Central memory CD8-positive, alpha-beta T cell (primary cell): ENCODE data around the gene PCGF3.
"Not testable (repeated sequence)": the region's sequence is repeated elsewhere in the genome, so short reads cannot be mapped to it uniquely, and the experiment has no call there.

Experiments used
- ATAC-seq: fragments of 150-1000 bp; cut with Tn5 transposase; replicated peaks from 2 replicates; pipeline ENCODE4 v1.10.0; 2022; ENCODE audit warnings: mild to moderate bottlenecking, moderate FRiP score, moderate number of reproducible peaks; ENCODE audit not compliant: poor library complexity, severe bottlenecking; ENCODE audit errors: extremely low read depth
- DNase-seq, 2 donors: peaks; one replicate each; pipeline ENCODE4 v3.0.0; 2021; ENCODE audit warnings: low spot score in 2 of 2
- H3K27ac Mint-ChIP-seq: one replicate; pipeline ENCODE4 v1.8.0; 2022; ENCODE audit warnings: low read depth, mild to moderate bottlenecking, moderate library complexity, mixed read lengths
- H3K27me3 Mint-ChIP-seq: one replicate; pipeline ENCODE4 v1.8.0; 2022; ENCODE audit warnings: mixed read lengths
- H3K36me3 Mint-ChIP-seq: one replicate; pipeline ENCODE4 v1.8.0; 2022; ENCODE audit warnings: mild to moderate bottlenecking, moderate library complexity, mixed read lengths; ENCODE audit not compliant: insufficient read depth
- H3K4me1 Mint-ChIP-seq: one replicate; pipeline ENCODE4 v1.8.0; 2022; ENCODE audit warnings: mixed read lengths
- H3K4me3 Mint-ChIP-seq: one replicate; pipeline ENCODE4 v1.8.0; 2022; ENCODE audit warnings: mild to moderate bottlenecking, moderate library complexity, mixed read lengths
- H3K9me3 Mint-ChIP-seq: one replicate; pipeline ENCODE4 v1.8.0; 2022; ENCODE audit warnings: mixed read lengths

PCGF3 gene

DNA sequence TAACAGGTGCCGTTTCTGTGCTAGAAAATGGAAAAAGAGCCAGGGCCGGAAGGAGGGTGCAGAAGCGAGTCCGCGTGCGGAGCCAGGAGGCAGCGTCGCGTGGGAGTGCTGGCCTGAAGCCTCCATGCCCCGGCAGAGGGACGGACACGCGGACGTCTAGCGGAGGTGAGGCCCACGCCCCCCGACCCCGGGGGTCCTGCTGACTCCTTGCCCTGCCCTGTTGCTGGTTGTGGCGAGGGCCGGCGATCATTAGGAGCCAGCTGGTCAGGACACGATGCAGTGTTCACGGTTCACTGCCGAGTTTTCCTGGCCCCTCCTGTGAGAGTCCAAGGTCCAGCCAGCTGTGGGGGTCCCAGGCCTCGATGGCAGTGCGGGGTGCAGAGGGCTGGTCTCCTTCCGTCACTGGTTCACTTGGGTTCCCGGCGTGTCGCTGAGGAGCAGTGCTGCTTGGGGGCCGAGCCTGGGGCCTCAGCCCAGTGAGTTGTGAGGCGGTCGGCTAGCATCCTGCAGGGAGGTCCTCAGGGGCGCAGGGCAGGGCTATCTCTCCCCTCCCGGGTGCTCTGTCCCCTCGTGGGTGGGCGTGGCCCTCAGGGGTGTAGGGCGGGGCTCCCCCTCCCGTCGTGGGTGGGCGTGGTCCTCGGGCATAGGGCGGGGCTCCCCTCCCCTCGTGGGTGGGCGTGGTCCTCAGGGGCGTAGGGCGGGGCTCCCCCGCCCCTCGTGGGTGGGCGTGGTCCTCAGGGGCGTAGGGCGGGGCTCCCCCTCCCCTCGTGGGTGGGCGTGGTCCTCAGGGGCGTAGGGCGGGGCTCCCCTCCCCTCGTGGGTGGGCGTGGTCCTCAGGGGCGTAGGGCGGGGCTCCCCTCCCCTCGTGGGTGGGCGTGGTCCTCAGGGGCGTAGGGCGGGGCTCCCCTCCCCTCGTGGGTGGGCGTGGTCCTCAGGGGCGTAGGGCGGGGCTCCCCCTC, 25.6 kb downstream of the PCGF3 start:
- H3K4me3 Mint-ChIP-seq, H3K27me3 Mint-ChIP-seq, H3K27ac Mint-ChIP-seq, H3K9me3 Mint-ChIP-seq, ATAC-seq, DNase-seq: not testable (repeated sequence)
- Mint-ChIP-seq H3K4me1 (peaks cover 13% of the 10 kb centered on the region), H3K36me3 (peaks cover 16% of the 10 kb centered on the region)

DNA sequence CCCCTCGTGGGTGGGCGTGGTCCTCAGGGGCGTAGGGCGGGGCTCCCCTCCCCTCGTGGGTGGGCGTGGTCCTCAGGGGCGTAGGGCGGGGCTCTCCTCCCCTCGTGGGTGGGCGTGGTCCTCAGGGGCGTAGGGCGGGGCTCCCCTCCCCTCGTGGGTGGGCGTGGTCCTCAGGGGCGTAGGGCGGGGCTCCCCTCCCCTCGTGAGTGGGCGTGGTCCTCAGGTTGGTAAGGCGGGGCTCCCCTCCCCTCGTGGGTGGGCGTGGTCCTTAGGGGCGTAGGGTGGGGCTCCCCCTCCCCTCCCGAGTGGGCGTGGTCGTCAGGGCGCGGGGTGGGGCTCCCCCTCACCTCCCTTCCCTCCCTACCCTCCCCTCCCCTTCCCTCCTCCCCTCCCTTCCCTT, 26.3 kb downstream of the PCGF3 start:
- not testable (repeated sequence) for ATAC-seq, H3K9me3 Mint-ChIP-seq, DNase-seq, H3K27me3 Mint-ChIP-seq, H3K27ac Mint-ChIP-seq, H3K4me3 Mint-ChIP-seq
- Mint-ChIP-seq H3K36me3 (peaks cover 15% of the 10 kb centered on the region), H3K4me1 (peaks cover 13% of the 10 kb centered on the region)

- no peak overlapping the region for H3K27ac Mint-ChIP-seq
- H3K4me3 Mint-ChIP-seq: no peak overlapping the region
- no peak for ATAC-seq
- no peaks in the 10 kb centered on the region for H3K27me3 Mint-ChIP-seq
- H3K4me1 Mint-ChIP-seq: peaks cover 12% of the 10 kb centered on the region
- no peak for DNase-seq
- peaks cover 15% of the 10 kb centered on the region for H3K36me3 Mint-ChIP-seq
- no peaks in the 10 kb centered on the region for H3K9me3 Mint-ChIP-seq
Observed at GRCh38 chr4:732486-732885, 26.9 kb downstream of the PCGF3 start.

DNA sequence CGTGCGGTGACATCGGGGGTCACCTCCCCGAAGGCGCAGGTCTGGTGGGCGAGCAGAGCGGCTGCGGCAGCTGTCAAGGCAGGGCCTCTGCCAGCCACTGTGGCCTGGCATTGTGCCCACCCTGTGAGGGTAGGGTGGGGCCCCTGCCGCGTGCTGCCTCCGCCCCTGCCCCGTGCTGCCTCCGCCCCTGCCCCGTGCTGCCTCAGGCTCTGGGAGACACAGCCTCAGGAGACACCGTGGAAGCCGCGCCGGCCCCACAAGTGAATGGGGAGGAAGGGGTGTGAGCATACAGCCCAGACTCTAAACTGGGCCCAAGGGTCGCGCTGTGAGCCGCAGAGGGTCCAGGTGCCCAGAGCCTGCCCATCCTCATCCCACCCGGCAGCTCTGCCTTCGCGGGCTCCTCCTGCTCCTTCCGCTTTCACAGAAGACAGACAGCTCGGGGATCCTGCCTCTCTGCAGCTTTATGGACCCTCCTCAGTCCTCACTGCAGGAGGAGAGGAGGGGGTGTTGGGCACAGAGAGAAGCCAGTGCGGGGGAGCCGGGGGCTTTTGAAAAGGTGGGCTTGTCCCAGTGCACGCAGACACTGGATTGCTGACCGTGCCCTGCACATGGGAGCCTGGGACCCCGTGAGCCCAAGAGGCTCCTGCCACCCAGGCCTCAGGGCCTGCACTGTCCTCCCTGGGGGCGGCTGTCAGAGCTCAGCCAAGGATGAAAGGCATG, 27.4 kb downstream of the PCGF3 start:
- Mint-ChIP-seq H3K27ac (no peak overlapping the region), H3K9me3 (no peaks in the 10 kb centered on the region), H3K4me3 (no peak overlapping the region), H3K27me3 (no peaks in the 10 kb centered on the region), H3K36me3 (peaks cover 15% of the 10 kb centered on the region), H3K4me1 (peaks cover 6% of the 10 kb centered on the region)
- no peak for ATAC-seq
- DNase-seq: no peak

DNA sequence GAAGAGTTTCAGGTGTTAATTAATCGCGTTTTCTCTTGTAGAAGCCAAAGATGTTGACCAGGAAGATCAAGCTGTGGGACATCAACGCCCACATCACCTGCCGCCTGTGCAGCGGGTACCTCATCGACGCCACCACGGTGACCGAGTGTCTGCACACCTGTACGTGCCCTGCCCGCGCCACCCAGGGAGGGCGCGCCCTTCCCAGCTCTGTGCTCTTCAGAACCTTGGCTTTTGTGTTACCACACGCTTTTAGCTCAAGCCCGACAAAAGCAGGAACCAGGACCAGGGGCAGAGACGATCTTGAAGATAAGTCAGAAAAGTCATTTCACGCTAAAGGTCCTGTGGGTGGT, 28.0 kb downstream of the PCGF3 start:
- H3K9me3 Mint-ChIP-seq: no peaks in the 10 kb centered on the region
- ATAC-seq (no peak), DNase-seq (no peak)
- H3K4me1 Mint-ChIP-seq: peaks cover 5% of the 10 kb centered on the region
- H3K4me3 Mint-ChIP-seq: no peak overlapping the region
- no peak overlapping the region for H3K27ac Mint-ChIP-seq
- H3K27me3 Mint-ChIP-seq: no peaks in the 10 kb centered on the region
- H3K36me3 Mint-ChIP-seq: peaks cover 15% of the 10 kb centered on the region

GRCh38 chr4:734075-734474, 28.4 kb downstream of the PCGF3 start:
- H3K4me3 Mint-ChIP-seq: no peak overlapping the region
- peaks cover 5% of the 10 kb centered on the region for H3K4me1 Mint-ChIP-seq
- no peak overlapping the region for H3K27ac Mint-ChIP-seq
- H3K9me3 Mint-ChIP-seq: no peaks in the 10 kb centered on the region
- peaks cover 14% of the 10 kb centered on the region for H3K36me3 Mint-ChIP-seq
- H3K27me3 Mint-ChIP-seq: no peaks in the 10 kb centered on the region
- ATAC-seq: no peak
- DNase-seq: no peak

DNA sequence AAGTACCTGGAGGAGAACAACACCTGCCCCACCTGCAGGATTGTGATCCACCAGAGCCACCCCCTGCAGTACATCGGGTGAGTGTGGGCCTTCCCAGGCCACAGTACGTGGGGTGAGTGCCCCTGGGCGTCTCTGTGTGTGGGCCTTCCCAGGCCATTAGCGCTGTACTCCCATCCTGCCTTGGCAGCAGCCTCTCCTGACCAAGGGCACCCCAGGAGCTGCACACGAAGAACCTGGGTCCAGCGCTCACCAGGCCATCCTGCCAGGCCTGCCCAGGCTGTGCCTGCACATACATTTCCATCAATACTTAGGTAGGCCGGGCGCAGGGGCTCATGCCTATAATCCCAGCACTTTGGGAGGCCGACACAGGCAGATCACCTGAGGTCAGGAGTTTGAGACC, 29.3 kb downstream of the PCGF3 start:
- peaks cover 14% of the 10 kb centered on the region for H3K36me3 Mint-ChIP-seq
- H3K27me3 Mint-ChIP-seq: no peaks in the 10 kb centered on the region
- ATAC-seq (no peak), DNase-seq (no peak)
- H3K27ac Mint-ChIP-seq: no peak overlapping the region
- H3K4me3 Mint-ChIP-seq: no peak overlapping the region
- no peaks in the 10 kb centered on the region for H3K4me1 Mint-ChIP-seq
- no peaks in the 10 kb centered on the region for H3K9me3 Mint-ChIP-seq

DNA sequence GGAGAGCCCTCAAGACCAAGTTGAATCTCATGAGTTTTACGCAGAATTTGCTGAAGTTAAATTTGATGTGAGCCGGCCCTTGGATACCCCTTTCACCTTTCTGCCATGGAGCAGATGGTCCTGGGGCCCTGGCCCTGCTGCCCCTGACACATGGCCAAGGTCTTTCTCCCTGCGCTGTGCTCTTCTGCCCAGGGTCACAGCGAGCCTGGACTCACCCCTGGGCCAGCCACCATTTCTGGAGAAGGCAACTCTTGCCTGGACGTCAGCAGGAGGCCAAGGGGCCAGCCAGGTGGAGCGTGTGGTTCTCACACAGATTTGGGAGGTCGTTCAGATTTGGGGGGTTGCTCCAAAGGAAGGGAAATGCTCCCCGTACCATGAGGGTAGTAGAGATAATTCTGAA, 30.0 kb downstream of the PCGF3 start:
- Mint-ChIP-seq H3K36me3 (peaks cover 13% of the 10 kb centered on the region), H3K27me3 (no peaks in the 10 kb centered on the region), H3K27ac (no peak overlapping the region), H3K4me3 (no peak overlapping the region), H3K4me1 (no peaks in the 10 kb centered on the region), H3K9me3 (no peaks in the 10 kb centered on the region)
- DNase-seq: no peak
- ATAC-seq: no peak

- not testable (repeated sequence) for H3K4me3 Mint-ChIP-seq, H3K36me3 Mint-ChIP-seq, H3K9me3 Mint-ChIP-seq, H3K27me3 Mint-ChIP-seq, H3K27ac Mint-ChIP-seq, ATAC-seq, DNase-seq, H3K4me1 Mint-ChIP-seq
Observed at GRCh38 chr4:736561-736960, 30.9 kb downstream of the PCGF3 start.

DNA sequence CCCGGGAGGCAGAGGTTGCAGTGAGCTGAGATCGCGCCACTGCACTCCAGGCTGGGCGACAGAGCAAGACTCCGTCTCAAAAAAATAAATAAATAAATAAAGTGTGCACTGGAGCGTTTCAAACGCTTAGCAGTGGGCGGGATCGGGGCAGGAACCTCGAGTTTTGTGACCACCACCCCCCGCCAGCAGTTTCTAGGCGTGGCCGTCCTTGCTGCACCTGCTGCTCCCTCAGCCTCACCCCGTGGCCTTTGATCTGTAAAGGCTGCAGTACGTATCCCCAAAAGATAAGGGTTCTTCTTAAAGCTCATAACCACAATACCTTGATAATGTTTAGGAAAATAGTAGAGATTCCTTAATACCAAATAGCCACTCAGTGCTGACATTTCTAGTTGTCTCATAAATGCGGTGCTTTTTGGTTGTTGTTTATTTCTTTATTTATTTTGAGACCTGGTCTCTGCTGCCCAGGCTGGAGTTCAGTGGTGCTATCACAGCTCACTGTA, 33.2 kb downstream of the PCGF3 start:
- Mint-ChIP-seq H3K36me3 (peaks cover 8% of the 10 kb centered on the region), H3K4me3 (no peak overlapping the region), H3K27me3 (no peaks in the 10 kb centered on the region), H3K27ac (no peak overlapping the region), H3K9me3 (no peaks in the 10 kb centered on the region), H3K4me1 (peaks cover 5% of the 10 kb centered on the region)
- no peak for DNase-seq
- no peak for ATAC-seq

DNA sequence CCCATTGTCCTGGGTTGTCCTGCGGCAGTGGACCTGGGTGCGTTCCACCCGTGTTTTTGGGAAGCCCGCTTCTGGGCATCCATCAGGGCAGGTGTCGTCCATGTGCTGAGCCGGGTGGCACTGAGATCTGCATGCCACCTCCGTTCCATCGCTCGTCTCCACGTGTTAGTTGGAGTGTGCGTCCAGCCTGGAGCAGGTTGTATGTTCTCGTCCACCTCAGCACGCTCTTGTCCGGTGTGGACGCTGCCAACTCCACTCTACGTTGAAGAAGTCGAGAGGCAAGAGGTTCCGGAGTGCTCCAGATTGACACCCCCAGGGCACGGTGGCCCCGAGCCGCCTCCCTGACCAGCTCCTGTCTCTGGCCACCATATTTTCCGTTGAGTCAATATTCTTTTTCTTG, 33.9 kb downstream of the PCGF3 start:
- DNase-seq (no peak), ATAC-seq (no peak)
- no peak overlapping the region for H3K4me3 Mint-ChIP-seq
- H3K27ac Mint-ChIP-seq: no peak overlapping the region
- H3K36me3 Mint-ChIP-seq: peaks cover 8% of the 10 kb centered on the region
- H3K27me3 Mint-ChIP-seq: no peaks in the 10 kb centered on the region
- peaks cover 5% of the 10 kb centered on the region for H3K4me1 Mint-ChIP-seq
- no peaks in the 10 kb centered on the region for H3K9me3 Mint-ChIP-seq

GRCh38 chr4:740011-740410, 34.4 kb downstream of the PCGF3 start:
- H3K4me3 Mint-ChIP-seq: no peak overlapping the region
- H3K27ac Mint-ChIP-seq: no peak overlapping the region
- DNase-seq: no peak
- H3K4me1 Mint-ChIP-seq: peaks cover 5% of the 10 kb centered on the region
- no peak for ATAC-seq
- H3K27me3 Mint-ChIP-seq: no peaks in the 10 kb centered on the region
- H3K36me3 Mint-ChIP-seq: peaks cover 7% of the 10 kb centered on the region
- no peaks in the 10 kb centered on the region for H3K9me3 Mint-ChIP-seq
